Astrocyte of the cerebellum (primary cell): ENCODE measurements around the gene PKD2.
"Not testable (repeated sequence)": the region's sequence is repeated elsewhere in the genome, so short reads cannot be mapped to it uniquely, and the experiment has no call there.

ENCODE experiments used
- DNase-seq: peaks from one replicate; pipeline ENCODE4 v3.0.0-alpha.2; 2011; ENCODE audit warnings: low read depth
- H3K4me3 ChIP-seq: 2 replicates; pipeline ENCODE4 v1.5.1; 2011; ENCODE audit warnings: mild to moderate bottlenecking, low read depth, low read length, moderate library complexity
- in situ Hi-C: cut with HindIII; loops from 2 replicates; pipeline ENCODE4 v1.10.0; 2017; ENCODE audit warnings: low sequenced_read_pairs
- TF ChIP-seq, protein P1 (sequence below): IDR thresholded peaks from 2 replicates; pipeline ENCODE4 v1.5.1; 2012; ENCODE audit warnings: low read length, low read depth, moderate library complexity, mild to moderate bottlenecking; ENCODE audit errors: missing control alignments

The PKD2 gene

DNA sequence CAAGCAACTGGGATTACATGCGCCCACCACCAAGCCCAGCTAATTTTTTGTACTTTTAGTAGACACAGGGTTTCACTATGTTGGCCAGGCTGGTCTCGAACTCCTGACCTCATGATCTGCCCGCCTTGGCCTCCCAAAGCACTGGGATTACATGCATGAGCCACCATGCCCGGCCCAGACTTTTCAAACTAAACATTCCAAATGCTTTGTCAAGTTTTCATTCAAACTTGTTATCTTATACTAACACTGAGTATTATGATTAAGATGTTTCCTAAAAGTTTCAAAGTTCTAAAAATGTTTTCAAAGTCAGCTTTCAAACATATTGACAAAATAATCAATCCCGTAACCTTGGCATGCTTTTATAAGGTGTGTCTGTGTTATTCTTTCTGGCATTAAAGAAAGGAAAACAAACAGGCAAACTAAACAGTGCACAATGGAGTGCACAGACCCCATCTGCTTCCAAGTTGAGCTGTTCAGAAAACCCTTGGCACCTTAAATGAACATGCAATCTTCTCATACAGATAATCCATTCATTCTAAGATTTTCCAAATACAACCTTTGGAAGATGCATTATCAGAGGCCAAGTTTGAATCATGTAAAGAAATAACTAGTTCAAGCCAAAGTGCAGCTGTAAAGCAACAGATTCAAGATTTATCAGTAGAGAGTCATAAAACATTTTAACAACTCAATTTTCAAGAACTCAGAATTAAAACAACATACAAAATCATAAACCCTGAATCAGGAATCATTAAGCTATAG, 101.9 kb downstream of the PKD2 start:
- no peak for DNase-seq
- in situ Hi-C loops, result no loop called here
- TF ChIP-seq, protein P1, sequence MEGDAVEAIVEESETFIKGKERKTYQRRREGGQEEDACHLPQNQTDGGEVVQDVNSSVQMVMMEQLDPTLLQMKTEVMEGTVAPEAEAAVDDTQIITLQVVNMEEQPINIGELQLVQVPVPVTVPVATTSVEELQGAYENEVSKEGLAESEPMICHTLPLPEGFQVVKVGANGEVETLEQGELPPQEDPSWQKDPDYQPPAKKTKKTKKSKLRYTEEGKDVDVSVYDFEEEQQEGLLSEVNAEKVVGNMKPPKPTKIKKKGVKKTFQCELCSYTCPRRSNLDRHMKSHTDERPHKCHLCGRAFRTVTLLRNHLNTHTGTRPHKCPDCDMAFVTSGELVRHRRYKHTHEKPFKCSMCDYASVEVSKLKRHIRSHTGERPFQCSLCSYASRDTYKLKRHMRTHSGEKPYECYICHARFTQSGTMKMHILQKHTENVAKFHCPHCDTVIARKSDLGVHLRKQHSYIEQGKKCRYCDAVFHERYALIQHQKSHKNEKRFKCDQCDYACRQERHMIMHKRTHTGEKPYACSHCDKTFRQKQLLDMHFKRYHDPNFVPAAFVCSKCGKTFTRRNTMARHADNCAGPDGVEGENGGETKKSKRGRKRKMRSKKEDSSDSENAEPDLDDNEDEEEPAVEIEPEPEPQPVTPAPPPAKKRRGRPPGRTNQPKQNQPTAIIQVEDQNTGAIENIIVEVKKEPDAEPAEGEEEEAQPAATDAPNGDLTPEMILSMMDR, result no peak

DNA sequence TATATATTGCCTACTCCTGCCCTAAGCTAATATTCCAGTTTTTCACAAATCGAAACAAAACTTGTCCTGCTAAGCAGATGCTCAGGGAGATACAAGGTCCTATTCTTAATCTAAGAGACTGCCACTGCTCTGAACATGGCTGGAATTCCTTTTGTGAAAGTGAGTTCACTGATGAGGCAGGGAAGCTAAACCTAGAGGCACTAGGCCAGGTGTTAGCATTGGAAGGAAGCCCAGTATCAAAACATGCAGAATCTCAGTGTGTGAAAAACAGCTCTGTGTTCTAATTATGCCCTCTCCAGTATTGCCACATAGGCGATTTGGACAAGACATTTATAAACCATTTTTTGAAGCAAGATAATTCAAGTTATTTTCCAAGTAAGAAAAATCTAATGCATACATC, 103.4 kb downstream of the PKD2 start:
- DNase-seq, result no peak
- H3K4me3 ChIP-seq, result no peak overlapping the region
- TF ChIP-seq, protein P1, result no peak
- in situ Hi-C loops, result no loop called here

More for the DNA sequence above, 101.9 kb downstream of the PKD2 start:
- no peak overlapping the region for H3K4me3 ChIP-seq

DNA sequence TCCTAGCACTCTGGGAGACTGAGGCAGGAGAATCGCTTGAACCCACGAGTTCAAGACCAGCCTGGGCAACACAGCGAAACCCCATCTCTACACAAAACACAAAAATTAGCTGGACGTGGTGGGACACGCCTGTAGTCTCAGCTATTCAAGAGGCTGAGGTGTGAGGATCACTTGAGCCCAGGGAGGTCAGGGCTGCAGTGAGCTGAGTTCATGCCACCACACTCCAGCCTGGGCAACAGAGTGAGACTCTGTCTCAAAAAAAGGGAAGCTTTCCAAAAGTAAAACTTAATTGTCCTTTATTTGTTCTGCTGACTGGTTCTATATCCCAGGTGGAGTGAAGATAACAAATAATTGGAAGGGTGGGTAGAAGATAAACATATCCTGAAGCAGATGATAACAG, 105.4 kb downstream of the PKD2 start:
- DNase-seq, result no peak
- H3K4me3 ChIP-seq, result no peak overlapping the region
- in situ Hi-C loops, result no loop called here
- TF ChIP-seq, protein P1, result no peak

DNA sequence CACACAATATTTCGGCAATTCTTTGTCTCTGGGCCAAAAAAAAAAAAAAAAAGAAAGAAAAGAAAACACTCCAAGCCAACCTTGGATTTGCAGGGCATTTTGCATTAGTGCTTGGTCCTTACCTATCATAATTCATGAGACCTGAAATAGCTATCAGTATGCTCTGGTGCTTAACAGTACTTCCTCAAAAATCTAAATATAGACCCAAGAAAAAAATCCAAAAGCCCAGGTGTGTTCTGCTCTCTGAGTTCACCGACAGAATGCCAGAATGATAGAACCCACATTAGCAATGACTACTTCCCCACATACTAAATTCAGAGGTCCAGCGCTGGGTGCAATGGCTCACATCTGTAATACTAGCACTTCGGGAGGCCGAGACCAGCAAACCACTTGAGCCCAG, 108.2 kb downstream of the PKD2 start:
- TF ChIP-seq, protein P1, result no peak
- in situ Hi-C loops, result no loop called here
- no peak overlapping the region for H3K4me3 ChIP-seq
- no peak for DNase-seq

DNA sequence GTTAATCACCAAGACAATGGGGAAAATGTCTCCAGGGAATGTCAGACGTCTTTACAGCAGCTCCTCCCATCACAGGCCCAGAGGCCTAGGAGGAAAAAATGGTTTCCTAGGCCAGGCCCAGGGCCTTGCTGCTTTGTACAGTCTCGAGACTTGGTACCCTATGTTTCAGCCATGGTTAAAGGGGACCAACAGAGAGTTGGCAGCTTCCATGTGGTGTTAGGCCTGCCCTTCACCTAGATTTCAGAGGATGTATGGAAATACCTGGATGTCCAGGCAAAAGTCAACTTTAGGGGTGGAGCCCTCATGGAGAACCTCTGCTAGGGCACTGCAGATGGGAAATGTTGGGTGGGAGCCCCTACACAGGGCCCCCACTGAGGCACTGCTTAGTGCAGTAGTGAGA, 112.5 kb downstream of the PKD2 start:
- DNase-seq, result no peak
- TF ChIP-seq, protein P1, result no peak
- H3K4me3 ChIP-seq, result no peak overlapping the region
- in situ Hi-C loops, result no loop called here

DNA sequence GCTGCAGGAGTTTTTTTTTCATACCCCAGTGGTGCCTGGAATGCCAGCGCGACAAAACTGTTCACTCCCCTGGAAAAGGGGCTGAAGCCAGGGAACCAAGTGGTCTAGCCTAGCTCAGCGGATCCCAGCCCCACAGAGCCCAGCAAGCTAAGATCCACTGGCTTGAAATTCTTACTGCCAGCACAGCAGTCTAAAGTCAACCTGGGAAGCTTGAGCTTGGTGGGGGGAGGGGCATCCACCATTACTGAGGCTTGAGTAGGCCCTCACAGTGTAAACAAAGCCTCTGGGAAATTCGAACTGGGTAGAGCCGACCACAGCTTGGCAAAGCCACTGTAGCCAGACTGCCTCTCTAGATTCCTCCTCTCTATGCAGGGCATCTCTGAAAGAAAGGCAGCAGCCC, 114.8 kb downstream of the PKD2 start:
- in situ Hi-C loops, H3K4me3 ChIP-seq, DNase-seq: not testable (repeated sequence)
